Measurements from ENCODE around the gene KLK1.
"Not testable (repeated sequence)": the region's sequence is repeated elsewhere in the genome, so short reads cannot be mapped to it uniquely, and the experiment has no call there.

DNA sequence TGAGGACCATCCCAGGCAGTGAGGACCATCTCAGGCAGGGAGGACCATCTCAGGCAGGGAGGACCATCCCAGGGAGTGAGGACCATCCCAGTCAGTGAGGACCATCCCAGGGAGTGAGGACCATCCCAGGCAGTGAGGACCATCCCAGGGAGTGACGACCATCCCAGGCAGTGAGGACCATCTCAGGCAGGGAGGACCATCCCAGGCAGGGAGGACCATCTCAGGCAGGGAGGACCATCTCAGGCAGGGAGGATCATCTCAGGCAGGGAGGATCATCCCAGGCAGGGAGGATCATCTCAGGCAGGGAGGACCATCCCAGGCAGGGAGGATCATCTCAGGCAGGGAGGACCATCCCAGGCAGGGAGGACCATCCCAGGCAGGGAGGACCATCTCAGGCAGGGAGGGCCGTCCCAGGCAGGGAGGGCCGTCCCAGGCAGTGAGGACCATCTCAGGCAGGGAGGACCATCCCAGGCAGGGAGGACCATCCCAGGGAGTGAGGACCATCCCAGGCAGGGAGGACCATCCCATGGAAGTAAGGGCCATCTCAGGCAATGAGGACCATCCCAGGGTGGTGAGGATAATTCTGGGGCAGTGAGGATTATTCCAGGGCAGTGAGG is 11.9 kb downstream of the KLK1 start:
- TF ChIP-seq CTCF, POLR2A (IDR thresholded peaks at IDR 0.05): not testable (repeated sequence)

Data from esophagus squamous epithelium (tissue), 4 donors.